HepG2 (cell line): ENCODE measurements around the gene SOX12. TPM values are rescaled to one million over a fixed set of nuclear protein-coding genes. Genes with fewer than 3 reads are reported as not detected.

Experiments used
- ELF1 ChIP-seq: sonication (generic); formaldehyde crosslinking; IDR thresholded peaks from 2 replicates; pipeline ENCODE4 v1.4.0; 2020; ENCODE audit warnings: missing genetic modification reagents
- ELF3 ChIP-seq: IDR thresholded peaks from 2 replicates; pipeline ENCODE4 v1.6.1; 2016; ENCODE audit warnings: missing genetic modification reagents, missing compliant biosample characterization
- ESRRA ChIP-seq: sonication (generic); formaldehyde crosslinking; IDR thresholded peaks from 2 replicates; pipeline ENCODE4 v1.5.1; 2020; ENCODE audit warnings: mild to moderate bottlenecking, low read depth, missing genetic modification reagents
- FIP1L1 ChIP-seq: fragments of 200-400 bp; formaldehyde crosslinking; IDR thresholded peaks from 2 replicates; pipeline ENCODE4 v1.6.1; 2018; ENCODE audit warnings: low read depth, mild to moderate bottlenecking, low read length, moderate library complexity, borderline replicate concordance; ENCODE audit not compliant: insufficient read depth
- GATAD1 ChIP-seq: IDR thresholded peaks from 2 replicates; pipeline ENCODE4 v1.6.1; 2016; ENCODE audit warnings: missing genetic modification reagents, missing compliant biosample characterization
- JARID2 ChIP-seq: sonication (generic); formaldehyde crosslinking; IDR thresholded peaks from 2 replicates; pipeline ENCODE4 v1.8.1; 2023; ENCODE audit warnings: missing genetic modification reagents, inconsistent platforms; ENCODE audit not compliant: insufficient replicate concordance
- NFE2 ChIP-seq: sonication (generic); formaldehyde crosslinking; IDR thresholded peaks from 2 replicates; pipeline ENCODE4 v1.4.0; 2020; ENCODE audit warnings: missing genetic modification reagents
- NONO ChIP-seq, 2 experiments: fragments of 450-650 bp in 1 of 2; sonication (generic) in 1 of 2; formaldehyde crosslinking in 1 of 2; IDR thresholded peaks in 1 of 2; conservative IDR thresholded peaks in 1 of 2; 2 replicates each; pipeline versions ENCODE4 v1.6.1 to v1.8.0; 2017 to 2022; ENCODE audit warnings: mild to moderate bottlenecking in 1 of 2, missing genetic modification reagents in 1 of 2, moderate library complexity in 1 of 2
- PHF5A ChIP-seq: IDR thresholded peaks from one replicate; pipeline ENCODE4 v1.6.1; 2018; ENCODE audit warnings: low read depth, missing genetic modification reagents; ENCODE audit not compliant: unreplicated experiment
- POLR2A ChIP-seq, 2 experiments: IDR thresholded peaks; 2 replicates each; pipeline ENCODE4 v1.6.1; 2011; ENCODE audit warnings: low read depth in 2 of 2, low read length in 2 of 2, mild to moderate bottlenecking in 1 of 2, moderate library complexity in 1 of 2; ENCODE audit not compliant: insufficient read depth in 1 of 2
- REST ChIP-seq, 2 experiments: IDR thresholded peaks; 2 replicates each; pipeline ENCODE4 v1.6.1; 2011 to 2012; ENCODE audit warnings: low read length in 2 of 2, borderline replicate concordance in 1 of 2, low read depth in 1 of 2, mild to moderate bottlenecking in 1 of 2, moderate library complexity in 1 of 2
- SMC3 ChIP-seq: IDR thresholded peaks from 2 replicates; pipeline ENCODE4 v1.6.1; 2011; ENCODE audit warnings: low read length, improper control_type of control experiment
- SOX6 ChIP-seq, 2 experiments: fragments of 450-650 bp in 1 of 2; sonication (generic) in 1 of 2; formaldehyde crosslinking in 1 of 2; IDR thresholded peaks; 2 replicates each; pipeline versions ENCODE4 v1.4.0 to v1.6.1; 2017 to 2020; ENCODE audit warnings: antibody characterized with exemption in 1 of 2, mild to moderate bottlenecking in 1 of 2, missing genetic modification reagents in 1 of 2
- UBTF ChIP-seq: sonication (generic); formaldehyde crosslinking; IDR thresholded peaks from 2 replicates; pipeline ENCODE4 v1.4.0; 2020; ENCODE audit warnings: mild to moderate bottlenecking, missing genetic modification reagents
- ZBTB38 ChIP-seq: sonication (generic); formaldehyde crosslinking; IDR thresholded peaks from 2 replicates; pipeline ENCODE4 v1.5.1; 2020; ENCODE audit warnings: mild to moderate bottlenecking, missing genetic modification reagents
- ZBTB7B ChIP-seq: sonication (generic); formaldehyde crosslinking; IDR thresholded peaks from 2 replicates; pipeline ENCODE4 v1.4.0; 2020; ENCODE audit warnings: missing genetic modification reagents
- ZNF251 ChIP-seq: sonication (generic); formaldehyde crosslinking; IDR thresholded peaks from 2 replicates; pipeline ENCODE4 v1.9.0; 2021; ENCODE audit warnings: mild to moderate bottlenecking, missing genetic modification reagents
- ZNF256 ChIP-seq: sonication (generic); formaldehyde crosslinking; conservative IDR thresholded peaks from 2 replicates; pipeline ENCODE4 v1.4.0; 2020; ENCODE audit warnings: missing genetic modification reagents
- ZNF580 ChIP-seq: IDR thresholded peaks from 2 replicates; pipeline ENCODE4 v1.6.1; 2016; ENCODE audit warnings: low read depth, borderline replicate concordance
- ZNF713 ChIP-seq: sonication (generic); formaldehyde crosslinking; IDR thresholded peaks from 2 replicates; pipeline ENCODE4 v1.4.0; 2020; ENCODE audit warnings: mild to moderate bottlenecking, missing genetic modification reagents
- polyA plus RNA-seq, 8 experiments: library from polyadenylated mRNA; depleted of rRNA in 3 of 8; stranded (reverse) in 7 of 8; unstranded in 1 of 8; fragments of >200 nt; fragmentation: Illumina TruSeq in 4 of 8; extraction: Trizol in 4 of 8; gene quantifications; 2 replicates each; pipeline versions ENCODE4 v1.2.1 to v1.2.3, GENCODE V29; 2011 to 2016; ENCODE audit warnings: low read depth in 4 of 8, missing spikeins in 1 of 8, mixed read lengths in 1 of 8; ENCODE audit not compliant: insufficient read depth in 1 of 8
- total RNA-seq, 5 experiments: library from RNA; depleted of rRNA; stranded (reverse); fragments of >200 nt; fragmentation: Illumina TruSeq; extraction: Trizol; gene quantifications; 2 replicates each; pipeline ENCODE4 v1.2.3, GENCODE V29; 2016; ENCODE audit warnings: low read depth in 1 of 5

SOX12 gene
- total and polyA plus RNA-seq, 2 of the 13 experiments (the other 11 are each of a cell fraction or from before 2014, with no cell fraction given) = 10.0 to 18.7 TPM

GRCh38 chr20:330233-331149 lies 5.1 kb downstream of the SOX12 start (continued):
- TF ChIP-seq ELF1 (CRISPR knock-in tag) = 0 out of 2 replicates have a peak, but pooled peaks have one; percentile 8
- TF ChIP-seq NFE2 (CRISPR knock-in tag) = no peak
- TF ChIP-seq REST (IDR thresholded peaks at IDR 0.05; ENCODE audit: borderline replicate concordance in 1 of 2, low read depth in 1 of 2, low read length in 2 of 2) = no peak
- peak; percentile 14 for TF ChIP-seq PHF5A (CRISPR knock-in tag)
- no peak for TF ChIP-seq SOX6 (IDR thresholded peaks at IDR 0.05)
- TF ChIP-seq SOX6 (CRISPR knock-in tag; IDR thresholded peaks at IDR 0.05) = peak; percentile 8; the same call in 1 of the 2 replicates
- TF ChIP-seq FIP1L1 = 0 out of 2 replicates have a peak, but pooled peaks have one; percentile 81
- TF ChIP-seq NONO (IDR thresholded peaks at IDR 0.05) = no peak
- TF ChIP-seq NONO (CRISPR knock-in tag; conservative IDR thresholded peaks at IDR 0.05) = peak; percentile 6; the same call in 1 of the 2 replicates
- peak; percentile 29; the same call in 1 of the 2 replicates for TF ChIP-seq ZBTB38
- peak; percentile 96 for TF ChIP-seq SMC3
- TF ChIP-seq GATAD1 (CRISPR knock-in tag) = no peak
- TF ChIP-seq ZNF580 (CRISPR knock-in tag) = peak; percentile 76; the same call in 1 of the 2 replicates
- TF ChIP-seq UBTF (CRISPR knock-in tag) = 0 out of 2 replicates have a peak, but pooled peaks have one; percentile 40
- peak; percentile 41; the same call in 1 of the 2 replicates for TF ChIP-seq ZNF256 (CRISPR knock-in tag)
- no peak for TF ChIP-seq JARID2
- TF ChIP-seq POLR2A (IDR thresholded peaks at IDR 0.05; ENCODE audit: insufficient read depth in 1 of 2, low read depth in 2 of 2, low read length in 2 of 2) = peak in 1 of 2 experiments; percentile 47; a peak in 2 of 4 replicates
- TF ChIP-seq ZBTB7B = no peak
- peak; percentile 51; the same call in 1 of the 2 replicates for TF ChIP-seq ELF3 (CRISPR knock-in tag)
- TF ChIP-seq ZNF251 (CRISPR knock-in tag) = peak; percentile 74; the same call in 1 of the 2 replicates
- 0 out of 2 replicates have a peak, but pooled peaks have one; percentile 35 for TF ChIP-seq ZNF713 (CRISPR knock-in tag)
- TF ChIP-seq ESRRA (CRISPR knock-in tag) = peak; percentile 43; the same call in 1 of the 2 replicates
